IPS-NIHi7 (cell line): ENCODE results near the gene LMNTD1.

ENCODE experiments used
- DNase-seq: peaks from one replicate; pipeline ENCODE4 v3.0.0; 2012; ENCODE audit warnings: mixed read lengths; ENCODE audit errors: extremely low spot score

LMNTD1 gene

GRCh38 chr12:25552681-25553080 lies 402 bp downstream of the LMNTD1 start:
- DNase-seq: no peak

- no peak for DNase-seq
Observed at GRCh38 chr12:25550186-25550585, 2.9 kb downstream of the LMNTD1 start.

GRCh38 chr12:25549120-25549519 lies 4.0 kb downstream of the LMNTD1 start:
- no peak for DNase-seq

- DNase-seq: no peak
Observed at GRCh38 chr12:25546318-25546717, 6.8 kb downstream of the LMNTD1 start.

- no peak for DNase-seq
Observed at GRCh38 chr12:25533150-25533549, 19.9 kb downstream of the LMNTD1 start.

GRCh38 chr12:25531502-25532052 lies 21.5 kb downstream of the LMNTD1 start:
- DNase-seq: no peak

GRCh38 chr12:25529738-25530137 lies 23.3 kb downstream of the LMNTD1 start:
- no peak for DNase-seq

- DNase-seq: no peak
Observed at GRCh38 chr12:25526778-25527177, 26.3 kb downstream of the LMNTD1 start.

GRCh38 chr12:25524366-25524765 lies 28.7 kb downstream of the LMNTD1 start:
- no peak for DNase-seq

- DNase-seq: no peak
Observed at GRCh38 chr12:25521625-25522256, 31.3 kb downstream of the LMNTD1 start.

- DNase-seq: no peak
Observed at GRCh38 chr12:25518512-25518911, 34.6 kb downstream of the LMNTD1 start.

GRCh38 chr12:25504744-25505143 lies 48.3 kb downstream of the LMNTD1 start:
- no peak for DNase-seq

GRCh38 chr12:25503666-25504065 lies 49.4 kb downstream of the LMNTD1 start:
- DNase-seq: no peak

GRCh38 chr12:25502596-25502995 lies 50.5 kb downstream of the LMNTD1 start:
- DNase-seq: no peak

- no peak for DNase-seq
Observed at GRCh38 chr12:25502118-25502517, 51.0 kb downstream of the LMNTD1 start.

GRCh38 chr12:25501549-25501948 lies 51.5 kb downstream of the LMNTD1 start:
- DNase-seq: no peak

GRCh38 chr12:25500651-25501050 lies 52.4 kb downstream of the LMNTD1 start:
- DNase-seq: no peak

- no peak for DNase-seq
Observed at GRCh38 chr12:25497021-25497420, 56.1 kb downstream of the LMNTD1 start.

GRCh38 chr12:25496098-25496587 lies 56.9 kb downstream of the LMNTD1 start:
- no peak for DNase-seq

- DNase-seq: no peak
Observed at GRCh38 chr12:25495331-25496097, 57.6 kb downstream of the LMNTD1 start.

GRCh38 chr12:25494926-25495325 lies 58.2 kb downstream of the LMNTD1 start:
- no peak for DNase-seq

GRCh38 chr12:25493682-25494081 lies 59.4 kb downstream of the LMNTD1 start:
- no peak for DNase-seq
